ENCODE data around the gene POR. TPM values are rescaled to one million over a fixed set of nuclear protein-coding genes. Genes with fewer than 3 reads are reported as not detected.
A peak's percentile ranks its signal among the peaks of the same experiment; 100 is the strongest.

POR gene
- total RNA-seq, 1 experiment from 2014 or later = 168 TPM

DNA sequence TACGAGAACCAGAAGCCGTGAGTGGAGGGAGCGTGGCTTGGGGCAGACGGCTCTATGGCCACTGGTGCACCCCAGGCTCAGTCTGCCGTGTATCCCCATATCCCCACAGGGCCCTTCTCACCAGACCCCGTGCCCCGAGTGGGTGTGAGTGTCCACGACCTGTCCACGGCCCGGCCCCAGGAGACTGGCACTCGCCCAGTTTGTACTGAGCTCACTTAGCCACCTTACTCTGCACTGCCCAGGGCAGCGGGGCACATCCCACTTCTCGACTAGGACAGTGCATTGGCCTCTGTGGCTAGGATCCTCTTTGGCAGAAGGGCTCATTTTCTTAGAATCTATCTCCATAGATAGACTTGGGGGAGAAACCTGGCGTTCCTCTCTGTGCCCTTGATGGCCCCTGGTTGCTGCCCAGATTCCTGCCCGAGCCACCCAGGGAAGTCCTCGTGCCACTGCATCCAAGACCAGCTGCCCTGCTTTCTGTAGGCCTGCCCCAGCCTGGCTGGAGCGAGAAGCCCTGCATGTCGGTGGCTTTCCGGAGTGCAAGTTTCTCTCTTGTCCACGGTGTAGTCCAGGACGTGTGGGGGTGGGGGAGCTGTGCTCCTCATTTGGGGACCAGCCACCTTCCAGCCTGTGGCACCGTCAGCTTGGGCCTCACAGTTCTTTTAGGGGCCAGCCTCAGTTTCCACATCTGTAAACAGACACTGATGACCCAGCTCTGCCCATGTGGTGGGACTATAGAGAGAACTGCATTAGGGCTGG, 67.5 kb downstream of the POR start:
- DNase-seq (ENCODE audit: low read depth, low spot score) = no peak
- BruUV-seq (replicated peaks) = no TSS peak
- intact Hi-C loops (cut with micrococcal nuclease; ENCODE audit: unreplicated experiment) = no loop called here
- Histone ChIP-seq H3K36me3 (ENCODE audit: control insufficient read depth, insufficient read depth, low read length) (no peaks in the 10 kb centered on the region), H3K27me3 (ENCODE audit: control insufficient read depth, insufficient read depth, low read length) (no peaks in the 10 kb centered on the region), H3K4me3 (ENCODE audit: low read depth in 2 of 2, low read length in 2 of 2) (no peak overlapping the region), H3K4me1 (ENCODE audit: control insufficient read depth, insufficient read depth, low read length) (no peaks in the 10 kb centered on the region), H3K27ac (ENCODE audit: low read length) (no peak overlapping the region), H3K9me3 (ENCODE audit: control insufficient read depth, insufficient read depth, low read depth, low read length) (no peaks in the 10 kb centered on the region)
- no peak for TF ChIP-seq SIN3A (IDR thresholded peaks at IDR 0.05; ENCODE audit: borderline replicate concordance, insufficient read depth, low read depth, low read length)
- no peak for TF ChIP-seq TCF7L2 (IDR thresholded peaks at IDR 0.05; ENCODE audit: low read depth, low read length)
- in situ Hi-C loops (cut with HindIII; ENCODE audit: low pct_unique_long_range_greater_than_20kb, low sequenced_read_pairs) = no loop called here
- no peak for ATAC-seq
- CTCF ChIA-PET = interaction anchor here (0.8 kb wide), 1 partner anchor 117 kb away, joined by 3 read pairs; no protein-coding TSS in a partner anchor
- POLR2A ChIA-PET = no interaction called here

DNA sequence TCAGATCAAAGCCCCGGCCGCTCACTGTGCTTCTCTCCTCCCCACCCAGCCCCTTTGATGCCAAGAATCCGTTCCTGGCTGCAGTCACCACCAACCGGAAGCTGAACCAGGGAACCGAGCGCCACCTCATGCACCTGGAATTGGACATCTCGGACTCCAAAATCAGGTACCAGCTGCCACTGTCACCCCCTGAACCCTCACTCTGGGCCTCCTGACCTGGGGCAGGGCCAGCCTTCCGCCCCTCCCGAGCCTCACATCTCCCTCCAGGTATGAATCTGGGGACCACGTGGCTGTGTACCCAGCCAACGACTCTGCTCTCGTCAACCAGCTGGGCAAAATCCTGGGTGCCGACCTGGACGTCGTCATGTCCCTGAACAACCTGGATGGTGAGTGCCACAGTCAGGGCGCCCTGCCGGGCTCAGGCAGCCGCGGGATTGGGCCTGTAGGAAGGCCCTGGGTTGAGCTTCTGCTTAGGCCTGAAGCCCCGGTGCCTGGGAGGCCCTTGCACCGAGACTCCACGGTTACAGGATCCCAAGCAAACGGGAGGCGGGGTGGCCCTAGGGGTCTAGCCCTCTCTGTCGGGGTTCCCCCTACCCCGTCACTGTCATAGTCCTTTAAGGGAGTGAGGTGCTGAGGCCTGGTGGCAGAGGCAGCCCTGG, 68.6 kb downstream of the POR start:
- POLR2A ChIA-PET = no interaction called here
- Histone ChIP-seq H3K27me3 (ENCODE audit: control insufficient read depth, insufficient read depth, low read length) (no peaks in the 10 kb centered on the region), H3K9me3 (ENCODE audit: control insufficient read depth, insufficient read depth, low read depth, low read length) (no peaks in the 10 kb centered on the region), H3K4me1 (ENCODE audit: control insufficient read depth, insufficient read depth, low read length) (no peaks in the 10 kb centered on the region), H3K36me3 (ENCODE audit: control insufficient read depth, insufficient read depth, low read length) (no peaks in the 10 kb centered on the region), H3K4me3 (ENCODE audit: low read depth in 2 of 2, low read length in 2 of 2) (no peak overlapping the region), H3K27ac (ENCODE audit: low read length) (no peak overlapping the region)
- no peak for DNase-seq (ENCODE audit: low read depth, low spot score)
- in situ Hi-C loops (cut with HindIII; ENCODE audit: low pct_unique_long_range_greater_than_20kb, low sequenced_read_pairs) = no loop called here
- BruUV-seq (replicated peaks) = no TSS peak
- TF ChIP-seq, protein P1, sequence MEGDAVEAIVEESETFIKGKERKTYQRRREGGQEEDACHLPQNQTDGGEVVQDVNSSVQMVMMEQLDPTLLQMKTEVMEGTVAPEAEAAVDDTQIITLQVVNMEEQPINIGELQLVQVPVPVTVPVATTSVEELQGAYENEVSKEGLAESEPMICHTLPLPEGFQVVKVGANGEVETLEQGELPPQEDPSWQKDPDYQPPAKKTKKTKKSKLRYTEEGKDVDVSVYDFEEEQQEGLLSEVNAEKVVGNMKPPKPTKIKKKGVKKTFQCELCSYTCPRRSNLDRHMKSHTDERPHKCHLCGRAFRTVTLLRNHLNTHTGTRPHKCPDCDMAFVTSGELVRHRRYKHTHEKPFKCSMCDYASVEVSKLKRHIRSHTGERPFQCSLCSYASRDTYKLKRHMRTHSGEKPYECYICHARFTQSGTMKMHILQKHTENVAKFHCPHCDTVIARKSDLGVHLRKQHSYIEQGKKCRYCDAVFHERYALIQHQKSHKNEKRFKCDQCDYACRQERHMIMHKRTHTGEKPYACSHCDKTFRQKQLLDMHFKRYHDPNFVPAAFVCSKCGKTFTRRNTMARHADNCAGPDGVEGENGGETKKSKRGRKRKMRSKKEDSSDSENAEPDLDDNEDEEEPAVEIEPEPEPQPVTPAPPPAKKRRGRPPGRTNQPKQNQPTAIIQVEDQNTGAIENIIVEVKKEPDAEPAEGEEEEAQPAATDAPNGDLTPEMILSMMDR (IDR thresholded peaks at IDR 0.05) = no peak
- 0 out of 2 replicates have a peak, but pooled peaks have one; percentile 19 for TF ChIP-seq POLR2AphosphoS5 (IDR thresholded peaks at IDR 0.05; ENCODE audit: low read depth, low read length)
- CTCF ChIA-PET = no interaction called here
- no peak for ATAC-seq
- intact Hi-C loops (cut with micrococcal nuclease; ENCODE audit: unreplicated experiment) = no loop called here

DNA sequence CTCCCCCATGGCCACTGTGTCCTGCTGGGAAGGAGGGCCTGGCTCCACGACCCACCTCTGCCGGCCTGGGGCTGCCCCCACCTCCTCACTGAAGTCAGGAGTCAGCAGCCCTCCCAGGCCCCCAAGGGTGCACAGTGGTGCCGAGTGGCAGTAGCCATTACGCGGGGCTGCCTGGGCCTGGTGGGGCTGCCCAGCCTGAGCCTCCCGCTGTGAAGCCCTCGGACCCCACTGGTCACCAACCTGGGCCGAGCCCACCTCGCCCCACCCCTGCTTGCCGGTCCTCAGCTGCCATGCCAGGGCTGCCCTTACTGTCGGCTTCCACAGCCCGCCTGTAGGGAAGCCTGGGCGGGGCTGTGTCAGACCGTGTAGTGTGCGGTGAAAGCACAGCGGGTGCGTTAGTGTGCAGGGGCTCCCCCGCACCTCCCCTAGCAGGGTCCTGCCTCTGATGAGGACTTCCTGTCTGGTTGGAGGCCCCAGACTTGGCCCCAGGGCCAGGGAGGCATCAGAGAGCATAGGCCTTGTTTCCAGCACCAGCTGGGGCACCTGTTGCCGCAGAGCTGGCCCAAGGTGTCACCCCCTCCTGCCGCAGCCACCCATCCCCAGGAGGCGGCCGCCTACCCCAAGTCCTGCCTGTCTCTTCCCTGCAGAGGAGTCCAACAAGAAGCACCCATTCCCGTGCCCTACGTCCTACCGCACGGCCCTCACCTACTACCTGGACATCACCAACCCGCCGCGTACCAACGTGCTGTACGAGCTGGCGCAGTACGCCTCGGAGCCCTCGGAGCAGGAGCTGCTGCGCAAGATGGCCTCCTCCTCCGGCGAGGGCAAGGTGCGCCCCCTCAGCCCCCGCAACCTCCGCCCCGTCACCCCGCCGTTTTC, 69.4 kb downstream of the POR start:
- CTCF ChIA-PET = interaction anchor here (0.6 kb wide), 2 partner anchors 12 to 90 kb away, joined by 4 to 6 read pairs; no protein-coding TSS in a partner anchor
- intact Hi-C loops (cut with micrococcal nuclease; ENCODE audit: unreplicated experiment) (no loop called here), in situ Hi-C loops (cut with HindIII; ENCODE audit: low pct_unique_long_range_greater_than_20kb, low sequenced_read_pairs) (no loop called here)
- Histone ChIP-seq H3K36me3 (ENCODE audit: control insufficient read depth, insufficient read depth, low read length) (no peaks in the 10 kb centered on the region), H3K27ac (ENCODE audit: low read length) (no peak overlapping the region), H3K4me1 (ENCODE audit: control insufficient read depth, insufficient read depth, low read length) (peaks cover 4% of the 10 kb centered on the region), H3K4me3 (ENCODE audit: low read depth in 2 of 2, low read length in 2 of 2) (no peak overlapping the region), H3K27me3 (ENCODE audit: control insufficient read depth, insufficient read depth, low read length) (no peaks in the 10 kb centered on the region), H3K9me3 (ENCODE audit: control insufficient read depth, insufficient read depth, low read depth, low read length) (no peaks in the 10 kb centered on the region)
- POLR2A ChIA-PET = no interaction called here
- DNase-seq (ENCODE audit: low read depth, low spot score) = no peak
- no peak for ATAC-seq
- BruUV-seq (replicated peaks) = no TSS peak
- TF ChIP-seq POLR2AphosphoS5 (IDR thresholded peaks at IDR 0.05; ENCODE audit: low read depth, low read length) (no peak), TCF7L2 (IDR thresholded peaks at IDR 0.05; ENCODE audit: low read depth, low read length) (no peak), SIN3A (IDR thresholded peaks at IDR 0.05; ENCODE audit: borderline replicate concordance, insufficient read depth, low read depth, low read length) (no peak)
- TF ChIP-seq, protein P2, sequence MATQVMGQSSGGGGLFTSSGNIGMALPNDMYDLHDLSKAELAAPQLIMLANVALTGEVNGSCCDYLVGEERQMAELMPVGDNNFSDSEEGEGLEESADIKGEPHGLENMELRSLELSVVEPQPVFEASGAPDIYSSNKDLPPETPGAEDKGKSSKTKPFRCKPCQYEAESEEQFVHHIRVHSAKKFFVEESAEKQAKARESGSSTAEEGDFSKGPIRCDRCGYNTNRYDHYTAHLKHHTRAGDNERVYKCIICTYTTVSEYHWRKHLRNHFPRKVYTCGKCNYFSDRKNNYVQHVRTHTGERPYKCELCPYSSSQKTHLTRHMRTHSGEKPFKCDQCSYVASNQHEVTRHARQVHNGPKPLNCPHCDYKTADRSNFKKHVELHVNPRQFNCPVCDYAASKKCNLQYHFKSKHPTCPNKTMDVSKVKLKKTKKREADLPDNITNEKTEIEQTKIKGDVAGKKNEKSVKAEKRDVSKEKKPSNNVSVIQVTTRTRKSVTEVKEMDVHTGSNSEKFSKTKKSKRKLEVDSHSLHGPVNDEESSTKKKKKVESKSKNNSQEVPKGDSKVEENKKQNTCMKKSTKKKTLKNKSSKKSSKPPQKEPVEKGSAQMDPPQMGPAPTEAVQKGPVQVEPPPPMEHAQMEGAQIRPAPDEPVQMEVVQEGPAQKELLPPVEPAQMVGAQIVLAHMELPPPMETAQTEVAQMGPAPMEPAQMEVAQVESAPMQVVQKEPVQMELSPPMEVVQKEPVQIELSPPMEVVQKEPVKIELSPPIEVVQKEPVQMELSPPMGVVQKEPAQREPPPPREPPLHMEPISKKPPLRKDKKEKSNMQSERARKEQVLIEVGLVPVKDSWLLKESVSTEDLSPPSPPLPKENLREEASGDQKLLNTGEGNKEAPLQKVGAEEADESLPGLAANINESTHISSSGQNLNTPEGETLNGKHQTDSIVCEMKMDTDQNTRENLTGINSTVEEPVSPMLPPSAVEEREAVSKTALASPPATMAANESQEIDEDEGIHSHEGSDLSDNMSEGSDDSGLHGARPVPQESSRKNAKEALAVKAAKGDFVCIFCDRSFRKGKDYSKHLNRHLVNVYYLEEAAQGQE (IDR thresholded peaks at IDR 0.05; ENCODE audit: insufficient read depth in 1 of 2, low read depth in 2 of 2, low read length in 1 of 2) = no peak
- TF ChIP-seq, protein P1 (IDR thresholded peaks at IDR 0.05) = no peak

Measured in Panc1 (cell line).